Measurements from ENCODE around the gene TST. TPM values are rescaled to one million over a fixed set of nuclear protein-coding genes. Genes with fewer than 3 reads are reported as not detected.

Gene TST
- total RNA-seq, result under 1 TPM; 0.68 to 0.80 TPM

- peak; percentile 54 for DNase-seq
- Mint-ChIP-seq H3K4me1 (peaks cover 4% of the 10 kb centered on the region), H3K27ac (peak within 1 kb of the TSS; percentile 38), H3K4me3 (peak within 1 kb of the TSS; percentile 83), H3K36me3 (no peaks in the 10 kb centered on the region), H3K27me3 (peaks cover 35% of the 10 kb centered on the region), H3K9me3 (no peaks in the 10 kb centered on the region)
Observed at GRCh38 chr22:37019309-37020191, at the start of gene TST, which contains the start of gene MPST. Gene TST (minus strand): TSS chr22:37019447. CDS start chr22:37018732, 715 bp downstream. Gene MPST (plus strand): TSS chr22:37019742. CDS start chr22:37019837, 95 bp downstream.

- Mint-ChIP-seq H3K9me3 (no peaks in the 10 kb centered on the region), H3K36me3 (peaks cover 2% of the 10 kb centered on the region), H3K4me3 (no peak overlapping the region), H3K27ac (no peak overlapping the region), H3K27me3 (peaks cover 25% of the 10 kb centered on the region), H3K4me1 (no peaks in the 10 kb centered on the region)
- peak; percentile 28 for DNase-seq
Observed at GRCh38 chr22:37068859-37069258, 49.6 kb upstream of the TST start.

GRCh38 chr22:37067428-37067827, 48.2 kb upstream of the TST start:
- Mint-ChIP-seq H3K27me3 (peaks cover 25% of the 10 kb centered on the region), H3K9me3 (no peaks in the 10 kb centered on the region), H3K4me1 (peaks cover 3% of the 10 kb centered on the region), H3K4me3 (no peak overlapping the region), H3K36me3 (peaks cover 2% of the 10 kb centered on the region), H3K27ac (no peak overlapping the region)
- no peak for DNase-seq

GRCh38 chr22:37065961-37066360, 46.7 kb upstream of the TST start:
- no peak overlapping the region for H3K4me3 Mint-ChIP-seq
- H3K36me3 Mint-ChIP-seq, result peaks cover 2% of the 10 kb centered on the region
- no peak overlapping the region for H3K27ac Mint-ChIP-seq
- H3K27me3 Mint-ChIP-seq, result peaks cover 25% of the 10 kb centered on the region
- peaks cover 9% of the 10 kb centered on the region for H3K4me1 Mint-ChIP-seq
- DNase-seq, result no peak
- H3K9me3 Mint-ChIP-seq, result no peaks in the 10 kb centered on the region

- H3K9me3 Mint-ChIP-seq, result no peaks in the 10 kb centered on the region
- no peak for DNase-seq
- peaks cover 23% of the 10 kb centered on the region for H3K27me3 Mint-ChIP-seq
- peaks cover 15% of the 10 kb centered on the region for H3K4me1 Mint-ChIP-seq
- H3K36me3 Mint-ChIP-seq, result peaks cover 3% of the 10 kb centered on the region
- no peak overlapping the region for H3K27ac Mint-ChIP-seq
- H3K4me3 Mint-ChIP-seq, result no peak overlapping the region
Observed at GRCh38 chr22:37065180-37065579, 45.9 kb upstream of the TST start.

GRCh38 chr22:37064553-37064952, 45.3 kb upstream of the TST start:
- peaks cover 17% of the 10 kb centered on the region for H3K27me3 Mint-ChIP-seq
- no peaks in the 10 kb centered on the region for H3K9me3 Mint-ChIP-seq
- H3K4me3 Mint-ChIP-seq, result no peak overlapping the region
- no peak for DNase-seq
- peaks cover 15% of the 10 kb centered on the region for H3K4me1 Mint-ChIP-seq
- no peak overlapping the region for H3K27ac Mint-ChIP-seq
- peaks cover 3% of the 10 kb centered on the region for H3K36me3 Mint-ChIP-seq

- H3K27me3 Mint-ChIP-seq, result peaks cover 14% of the 10 kb centered on the region
- no peak for DNase-seq
- H3K4me1 Mint-ChIP-seq, result peaks cover 15% of the 10 kb centered on the region
- H3K9me3 Mint-ChIP-seq, result no peaks in the 10 kb centered on the region
- H3K27ac Mint-ChIP-seq, result no peak overlapping the region
- no peak overlapping the region for H3K4me3 Mint-ChIP-seq
- peaks cover 3% of the 10 kb centered on the region for H3K36me3 Mint-ChIP-seq
Observed at GRCh38 chr22:37063431-37064420, 44.5 kb upstream of the TST start.

- no peak for DNase-seq
- Mint-ChIP-seq H3K27me3 (peaks cover 5% of the 10 kb centered on the region), H3K4me3 (no peak overlapping the region), H3K9me3 (no peaks in the 10 kb centered on the region), H3K27ac (no peak overlapping the region), H3K4me1 (peaks cover 15% of the 10 kb centered on the region), H3K36me3 (peaks cover 3% of the 10 kb centered on the region)
Observed at GRCh38 chr22:37062702-37063381, 43.6 kb upstream of the TST start.

- no peak overlapping the region for H3K27ac Mint-ChIP-seq
Observed at GRCh38 chr22:37062376-37062675, 43.1 kb upstream of the TST start.

GRCh38 chr22:37061611-37062375, 42.5 kb upstream of the TST start:
- peaks cover 3% of the 10 kb centered on the region for H3K36me3 Mint-ChIP-seq
- no peak overlapping the region for H3K4me3 Mint-ChIP-seq
- DNase-seq, result no peak
- no peak overlapping the region for H3K27ac Mint-ChIP-seq
- no peaks in the 10 kb centered on the region for H3K9me3 Mint-ChIP-seq
- no peaks in the 10 kb centered on the region for H3K27me3 Mint-ChIP-seq
- peaks cover 15% of the 10 kb centered on the region for H3K4me1 Mint-ChIP-seq

More at GRCh38 chr22:37062376-37062675, 43.1 kb upstream of the TST start:
- Mint-ChIP-seq H3K36me3 (peaks cover 3% of the 10 kb centered on the region), H3K4me3 (no peak overlapping the region), H3K27me3 (no peaks in the 10 kb centered on the region), H3K4me1 (peaks cover 15% of the 10 kb centered on the region), H3K9me3 (no peaks in the 10 kb centered on the region)
- no peak for DNase-seq

- Mint-ChIP-seq H3K9me3 (no peaks in the 10 kb centered on the region), H3K4me3 (no peak overlapping the region), H3K27me3 (no peaks in the 10 kb centered on the region), H3K27ac (no peak overlapping the region), H3K36me3 (peaks cover 3% of the 10 kb centered on the region), H3K4me1 (peaks cover 15% of the 10 kb centered on the region)
- peak; percentile 78 for DNase-seq
Observed at GRCh38 chr22:37060801-37061610, 41.8 kb upstream of the TST start.

- Mint-ChIP-seq H3K27me3 (no peaks in the 10 kb centered on the region), H3K9me3 (no peaks in the 10 kb centered on the region), H3K4me3 (no peak overlapping the region), H3K36me3 (peaks cover 3% of the 10 kb centered on the region), H3K4me1 (peaks cover 15% of the 10 kb centered on the region), H3K27ac (no peak overlapping the region)
- DNase-seq, result no peak
Observed at GRCh38 chr22:37059876-37060449, 40.7 kb upstream of the TST start.
